Adrenal gland (tissue), 12 donors: ENCODE results near the gene CES2. TPM values are rescaled to one million over a fixed set of nuclear protein-coding genes. Genes with fewer than 3 reads are reported as not detected.

Experiments used
- DNase-seq, 7 donors: peaks; one replicate each; pipeline ENCODE4 v3.0.0-alpha.2; 2019 to 2020
- H3K27ac ChIP-seq, 5 donors: fragments of 200-600 bp; sonication (generic) in 4 of 5; 1 replicate in 3 of 5; 2 replicates in 2 of 5; pipeline versions ENCODE4 v1.5.1 to v1.8.0; 2016 to 2020; ENCODE audit warnings: mild to moderate bottlenecking in 1 of 5
- H3K27me3 ChIP-seq: fragments of 200-600 bp; 2 replicates; pipeline ENCODE4 v1.8.0; 2021
- H3K36me3 ChIP-seq, 2 donors: fragments of 200-600 bp; replicated peaks in 1 of 2; 1 replicate in 1 of 2; 2 replicates in 1 of 2; pipeline versions ENCODE4 v1.5.1 to v1.8.0; 2018 to 2022
- H3K4me1 ChIP-seq, 2 donors: fragments of 200-600 bp; replicated peaks in 1 of 2; 1 replicate in 1 of 2; 2 replicates in 1 of 2; pipeline versions ENCODE4 v1.5.1 to v1.8.0; 2018 to 2021
- H3K4me3 ChIP-seq, 4 donors: fragments of 200-600 bp; sonication (generic) in 3 of 4; one replicate each; pipeline ENCODE4 v1.5.1; 2016 to 2018
- H3K9me3 ChIP-seq, 3 donors: fragments of 200-600 bp; sonication (generic) in 1 of 3; replicated peaks in 1 of 3; 1 replicate in 2 of 3; 2 replicates in 1 of 3; pipeline versions ENCODE4 v1.5.1 to v1.8.0; 2016 to 2021
- CTCF ChIP-seq, 6 experiments: fragments of 450-650 bp in 4 of 6; fragments of 200-600 bp in 2 of 6; sonication (generic) in 1 of 6; IDR thresholded peaks; 1 replicate in 5 of 6; 2 replicates in 1 of 6; pipeline versions ENCODE4 v1.5.1 to v1.8.0; 2016 to 2021; ENCODE audit warnings: antibody characterized with exemption in 6 of 6, mild to moderate bottlenecking in 2 of 6, moderate library complexity in 1 of 6
- POLR2A ChIP-seq, 2 donors: fragments of 450-650 bp; IDR thresholded peaks; one replicate each; pipeline ENCODE4 v1.6.1; 2017; ENCODE audit warnings: antibody characterized with exemption in 2 of 2, mild to moderate bottlenecking in 2 of 2, moderate library complexity in 1 of 2
- WGBS, 4 donors: extraction: QIAGEN DNeasy Blood & Tissue Kit in 2 of 4; methylation state at CpG; one replicate each; pipeline versions ENCODE4 v1.1.5 to v1.1.7; 2013 to 2017; 5-methylcytosine and 5-hydroxymethylcytosine counted together
- intact Hi-C, 2 donors: fragments of 100-400 bp; cut with DNase I; formaldehyde crosslinking; loops; one replicate each; pipeline versions ENCODE4 v1.14.1 to v1.15.0; 2022 to 2023
- polyA plus RNA-seq, 3 donors: library from polyadenylated mRNA; stranded (reverse); fragments of 200-250 nt in 2 of 3; fragments of 350-450 nt in 1 of 3; fragmentation: Illumina TruSeq in 1 of 3; extraction: RNeasy Lipid Tissue Mini Kit (QIAGEN cat#74804) in 1 of 3; gene quantifications; one replicate each; pipeline ENCODE4 v1.2.3, GENCODE V29; 2013 to 2014
- total RNA-seq, 9 donors: library from RNA; depleted of rRNA in 4 of 9; stranded (reverse); fragments of >200 nt in 4 of 9; fragments of 120-200 nt in 1 of 9; fragmentation: NEBNext Ultra II Directional in 1 of 9; extraction: Animal tissue kit (Norgen Biotek cat#: 25700) in 1 of 9; gene quantifications; one replicate each; pipeline versions ENCODE4 v1.1.0 to v1.2.4, GENCODE V29; 2013 to 2023
- donor health status: healthy with polysubstance abuse.
- donor health status: Bipolar disorder and iron deficiency.
- donor health status: DM: yes; HTN: yes; CAD: no.
- donor health status: DM: no; HTN: no; CAD: no.
- donor health status: DM: no; HTN: no; CAD: no.
- donor health status: DM: yes; HTN: yes; CAD: no.

The CES2 gene
- total and polyA plus RNA-seq, 12 donors, result 25.6 to 133 (median 85.3) TPM

- Histone ChIP-seq H3K27me3 (no peaks in the 10 kb centered on the region), H3K4me1 (peaks cover 20 to 37% of the 10 kb centered on the region in 2 donors), H3K4me3 (no peak overlapping the region), H3K9me3 (no peaks in the 10 kb centered on the region), H3K36me3 (no peaks in the 10 kb centered on the region), H3K27ac (peak overlapping the region in 1 of 5 donors; percentile 18)
- intact Hi-C loops, result no loop called here
- TF ChIP-seq CTCF (IDR thresholded peaks at IDR 0.05) (no peak), POLR2A (IDR thresholded peaks at IDR 0.05) (no peak)
- WGBS, 4 donors, result 66 to 84% (median 83%) methylated on average over 9 to 14 of the region's 14 CpGs
- DNase-seq, result no peak
Measured at GRCh38 chr16:66902648-66903543, 32.4 kb upstream of the CES2 start.

DNA sequence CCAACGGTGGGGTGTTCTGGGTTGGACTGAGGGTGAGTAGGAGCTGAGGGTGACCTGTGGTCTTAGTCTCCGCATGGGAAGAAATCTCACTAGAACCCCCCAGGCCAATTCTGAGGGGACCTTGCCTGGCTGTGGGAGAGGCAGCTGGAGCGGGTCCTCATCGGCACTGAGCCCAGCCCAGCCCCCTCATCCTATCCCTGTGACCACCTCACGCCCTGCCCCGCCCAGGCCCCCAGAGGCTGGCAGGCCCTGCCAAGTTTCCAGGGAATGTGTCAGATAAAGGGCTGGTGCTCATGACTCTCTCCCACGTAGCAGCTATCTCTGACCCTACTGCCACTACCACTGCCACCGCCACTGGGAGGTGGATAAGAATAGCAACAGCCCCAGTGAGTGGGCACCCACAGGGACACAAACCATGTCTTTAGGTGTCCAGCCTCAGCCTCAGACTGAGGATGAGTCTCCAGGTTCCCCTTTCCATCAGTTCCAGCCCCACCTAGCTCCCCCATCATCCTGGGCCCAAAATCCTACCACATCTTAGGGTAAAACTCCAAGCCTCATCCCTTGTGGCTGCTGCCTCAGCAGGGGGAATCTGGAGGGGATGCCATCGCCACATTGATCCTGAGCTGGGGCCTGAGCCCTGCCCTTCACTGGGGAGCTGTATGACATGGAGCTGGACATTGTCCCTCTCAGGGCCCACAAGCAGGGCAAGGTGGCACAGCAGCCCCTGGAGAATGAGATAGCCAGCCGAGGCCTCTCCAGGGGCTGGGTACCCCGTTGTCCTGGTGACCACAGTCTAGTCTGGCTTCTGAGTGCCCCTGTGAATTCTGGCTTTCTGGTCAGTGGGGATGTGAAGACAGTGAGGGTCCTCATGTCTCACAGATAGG lies 31.5 kb upstream of the CES2 start:
- peaks cover 15 to 28% of the 10 kb centered on the region in 2 donors for H3K4me1 ChIP-seq
- no peaks in the 10 kb centered on the region for H3K27me3 ChIP-seq
- TF ChIP-seq CTCF (IDR thresholded peaks at IDR 0.05) (no peak), POLR2A (IDR thresholded peaks at IDR 0.05) (no peak)
- no peak for DNase-seq
- no peaks in the 10 kb centered on the region for H3K36me3 ChIP-seq
- peak overlapping the region in 1 of 5 donors; percentile 18 for H3K27ac ChIP-seq
- 83 to 85% (median 84%) methylated on average over 10 to 11 of the region's 11 CpGs; no CpG with 5 or more reads in 1 of the 4 donors for WGBS, 4 donors
- no peaks in the 10 kb centered on the region for H3K9me3 ChIP-seq
- intact Hi-C loops, result no loop called here
- no peak overlapping the region for H3K4me3 ChIP-seq

GRCh38 chr16:66904428-66904845 lies 30.9 kb upstream of the CES2 start:
- no peak overlapping the region for H3K27ac ChIP-seq
- H3K27me3 ChIP-seq, result no peaks in the 10 kb centered on the region
- H3K4me1 ChIP-seq, result peaks cover 11 to 21% of the 10 kb centered on the region in 2 donors
- no peaks in the 10 kb centered on the region for H3K36me3 ChIP-seq
- DNase-seq, result no peak
- no peak overlapping the region for H3K4me3 ChIP-seq
- intact Hi-C loops, result no loop called here
- no peaks in the 10 kb centered on the region for H3K9me3 ChIP-seq
- 88 to 93% (median 90%) methylated on average over 12 to 13 of the region's 13 CpGs for WGBS, 4 donors
- TF ChIP-seq CTCF (IDR thresholded peaks at IDR 0.05), result no peak
- no peak for TF ChIP-seq POLR2A (IDR thresholded peaks at IDR 0.05)
